Measurements from ENCODE around the gene FOXP4. TPM values are rescaled to one million over a fixed set of nuclear protein-coding genes. Genes with fewer than 3 reads are reported as not detected.

The FOXP4 gene
- total and polyA plus RNA-seq, 2 of the 13 experiments (the other 11 are each of a cell fraction or from before 2014, with no cell fraction given): 11.0 to 12.4 TPM

DNA sequence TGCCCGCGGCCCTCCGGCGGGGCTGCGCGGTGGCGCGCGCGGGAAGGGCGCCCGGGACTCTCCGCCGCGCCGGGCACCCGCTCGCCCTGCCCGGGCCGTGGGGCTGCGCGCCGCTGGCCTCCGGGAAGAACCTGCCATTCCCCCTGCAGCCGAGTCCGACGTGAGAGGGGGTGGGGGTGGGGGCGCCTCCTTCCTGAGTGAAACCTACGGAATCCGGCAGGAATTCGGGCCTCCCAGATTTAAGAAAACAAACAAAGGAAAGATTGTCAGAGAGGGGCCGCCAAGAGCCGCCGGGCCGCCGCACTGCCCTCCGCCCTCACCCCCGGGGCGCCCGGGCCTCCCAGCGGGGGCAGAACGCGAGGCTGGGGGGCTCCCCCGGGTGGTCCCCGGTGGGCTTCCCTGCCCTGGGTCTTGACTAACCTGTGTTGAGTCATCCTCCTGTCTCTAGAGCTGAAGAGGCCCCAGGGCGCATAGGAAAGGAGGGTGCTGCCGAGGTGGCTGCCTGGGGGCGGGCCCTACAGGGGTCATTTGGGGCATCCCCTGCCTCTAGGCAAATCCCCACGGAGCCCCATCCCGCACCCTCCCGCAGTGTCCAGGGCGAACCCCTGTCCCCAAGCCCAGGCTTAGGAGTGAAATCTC lies 42.2 kb upstream of the FOXP4 start (continued):
- TF ChIP-seq ZBTB37 (CRISPR knock-in tag; IDR thresholded peaks at IDR 0.05): no peak
- 0 out of 2 replicates have a peak, but pooled peaks have one; percentile 46 for TF ChIP-seq ZNF441 (CRISPR knock-in tag; IDR thresholded peaks at IDR 0.05; ENCODE audit: borderline replicate concordance)
- TF ChIP-seq, protein P1, sequence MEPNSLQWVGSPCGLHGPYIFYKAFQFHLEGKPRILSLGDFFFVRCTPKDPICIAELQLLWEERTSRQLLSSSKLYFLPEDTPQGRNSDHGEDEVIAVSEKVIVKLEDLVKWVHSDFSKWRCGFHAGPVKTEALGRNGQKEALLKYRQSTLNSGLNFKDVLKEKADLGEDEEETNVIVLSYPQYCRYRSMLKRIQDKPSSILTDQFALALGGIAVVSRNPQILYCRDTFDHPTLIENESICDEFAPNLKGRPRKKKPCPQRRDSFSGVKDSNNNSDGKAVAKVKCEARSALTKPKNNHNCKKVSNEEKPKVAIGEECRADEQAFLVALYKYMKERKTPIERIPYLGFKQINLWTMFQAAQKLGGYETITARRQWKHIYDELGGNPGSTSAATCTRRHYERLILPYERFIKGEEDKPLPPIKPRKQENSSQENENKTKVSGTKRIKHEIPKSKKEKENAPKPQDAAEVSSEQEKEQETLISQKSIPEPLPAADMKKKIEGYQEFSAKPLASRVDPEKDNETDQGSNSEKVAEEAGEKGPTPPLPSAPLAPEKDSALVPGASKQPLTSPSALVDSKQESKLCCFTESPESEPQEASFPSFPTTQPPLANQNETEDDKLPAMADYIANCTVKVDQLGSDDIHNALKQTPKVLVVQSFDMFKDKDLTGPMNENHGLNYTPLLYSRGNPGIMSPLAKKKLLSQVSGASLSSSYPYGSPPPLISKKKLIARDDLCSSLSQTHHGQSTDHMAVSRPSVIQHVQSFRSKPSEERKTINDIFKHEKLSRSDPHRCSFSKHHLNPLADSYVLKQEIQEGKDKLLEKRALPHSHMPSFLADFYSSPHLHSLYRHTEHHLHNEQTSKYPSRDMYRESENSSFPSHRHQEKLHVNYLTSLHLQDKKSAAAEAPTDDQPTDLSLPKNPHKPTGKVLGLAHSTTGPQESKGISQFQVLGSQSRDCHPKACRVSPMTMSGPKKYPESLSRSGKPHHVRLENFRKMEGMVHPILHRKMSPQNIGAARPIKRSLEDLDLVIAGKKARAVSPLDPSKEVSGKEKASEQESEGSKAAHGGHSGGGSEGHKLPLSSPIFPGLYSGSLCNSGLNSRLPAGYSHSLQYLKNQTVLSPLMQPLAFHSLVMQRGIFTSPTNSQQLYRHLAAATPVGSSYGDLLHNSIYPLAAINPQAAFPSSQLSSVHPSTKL (CRISPR knock-in tag; IDR thresholded peaks at IDR 0.05): peak; percentile 54
- TF ChIP-seq IRF2 (CRISPR knock-in tag; IDR thresholded peaks at IDR 0.05): 0 out of 2 replicates have a peak, but pooled peaks have one; percentile 16
- peak; percentile 45; the same call in 1 of the 2 replicates for TF ChIP-seq ZNF891 (CRISPR knock-in tag; IDR thresholded peaks at IDR 0.05)
- TF ChIP-seq ZNF607 (CRISPR knock-in tag; IDR thresholded peaks at IDR 0.05; ENCODE audit: borderline replicate concordance): 0 out of 2 replicates have a peak, but pooled peaks have one; percentile 43
- TF ChIP-seq CAMTA2 (CRISPR knock-in tag; IDR thresholded peaks at IDR 0.05; ENCODE audit: borderline replicate concordance): no peak
- TF ChIP-seq ZNF720 (CRISPR knock-in tag; IDR thresholded peaks at IDR 0.05): no peak
- no peak for TF ChIP-seq YEATS2 (CRISPR knock-in tag; IDR thresholded peaks at IDR 0.05; ENCODE audit: borderline replicate concordance)
- TF ChIP-seq KDM1A (CRISPR knock-in tag; IDR thresholded peaks at IDR 0.05): no peak
- TF ChIP-seq SATB2 (CRISPR knock-in tag; IDR thresholded peaks at IDR 0.05): no peak
- TF ChIP-seq ZMYM3 (CRISPR knock-in tag; IDR thresholded peaks at IDR 0.05): 0 out of 2 replicates have a peak, but pooled peaks have one; percentile 12
- no peak for TF ChIP-seq ZNF740 (CRISPR knock-in tag; IDR thresholded peaks at IDR 0.05)
- no peak for TF ChIP-seq ZNF326 (CRISPR knock-in tag; IDR thresholded peaks at IDR 0.05; ENCODE audit: borderline replicate concordance)
- TF ChIP-seq SP1 (IDR thresholded peaks at IDR 0.05): no peak
- no peak for TF ChIP-seq SP1 (CRISPR knock-in tag; IDR thresholded peaks at IDR 0.05)
- TF ChIP-seq, protein P2, sequence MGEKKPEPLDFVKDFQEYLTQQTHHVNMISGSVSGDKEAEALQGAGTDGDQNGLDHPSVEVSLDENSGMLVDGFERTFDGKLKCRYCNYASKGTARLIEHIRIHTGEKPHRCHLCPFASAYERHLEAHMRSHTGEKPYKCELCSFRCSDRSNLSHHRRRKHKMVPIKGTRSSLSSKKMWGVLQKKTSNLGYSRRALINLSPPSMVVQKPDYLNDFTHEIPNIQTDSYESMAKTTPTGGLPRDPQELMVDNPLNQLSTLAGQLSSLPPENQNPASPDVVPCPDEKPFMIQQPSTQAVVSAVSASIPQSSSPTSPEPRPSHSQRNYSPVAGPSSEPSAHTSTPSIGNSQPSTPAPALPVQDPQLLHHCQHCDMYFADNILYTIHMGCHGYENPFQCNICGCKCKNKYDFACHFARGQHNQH (CRISPR knock-in tag; IDR thresholded peaks at IDR 0.05): no peak
- TF ChIP-seq ISL2 (CRISPR knock-in tag; IDR thresholded peaks at IDR 0.05): peak; percentile 47; the same call in 1 of the 2 replicates
- TF ChIP-seq PHF21A (CRISPR knock-in tag; IDR thresholded peaks at IDR 0.05): peak; percentile 61; the same call in 1 of the 2 replicates
- TF ChIP-seq, protein P3, sequence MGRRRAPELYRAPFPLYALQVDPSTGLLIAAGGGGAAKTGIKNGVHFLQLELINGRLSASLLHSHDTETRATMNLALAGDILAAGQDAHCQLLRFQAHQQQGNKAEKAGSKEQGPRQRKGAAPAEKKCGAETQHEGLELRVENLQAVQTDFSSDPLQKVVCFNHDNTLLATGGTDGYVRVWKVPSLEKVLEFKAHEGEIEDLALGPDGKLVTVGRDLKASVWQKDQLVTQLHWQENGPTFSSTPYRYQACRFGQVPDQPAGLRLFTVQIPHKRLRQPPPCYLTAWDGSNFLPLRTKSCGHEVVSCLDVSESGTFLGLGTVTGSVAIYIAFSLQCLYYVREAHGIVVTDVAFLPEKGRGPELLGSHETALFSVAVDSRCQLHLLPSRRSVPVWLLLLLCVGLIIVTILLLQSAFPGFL (CRISPR knock-in tag; IDR thresholded peaks at IDR 0.05): no peak
- TF ChIP-seq ZNF780A (CRISPR knock-in tag; IDR thresholded peaks at IDR 0.05): no peak
- TF ChIP-seq ZFAT (CRISPR knock-in tag; conservative IDR thresholded peaks at IDR 0.05): no peak
- no peak for TF ChIP-seq FLYWCH1 (CRISPR knock-in tag; IDR thresholded peaks at IDR 0.05)
- no peak for TF ChIP-seq ZNF121 (CRISPR knock-in tag; IDR thresholded peaks at IDR 0.05)

All from HepG2 (cell line).